SK-N-SH treated with all-trans-retinoic acid at 6 μM for 48 hours (cell line): ENCODE measurements around the gene CMIP.

ENCODE experiments used
- PATZ1 ChIP-seq: fragments of 250-450 bp; sonication (Bioruptor Pico); IDR thresholded peaks from 2 replicates; pipeline ENCODE4 v1.8.0; 2020; ENCODE audit warnings: mild to moderate bottlenecking, moderate library complexity, borderline replicate concordance
- TCF4 ChIP-seq: fragments of 250-450 bp; sonication (Bioruptor Pico); IDR thresholded peaks from 2 replicates; pipeline ENCODE4 v1.8.0; 2021; ENCODE audit warnings: mild to moderate bottlenecking, moderate library complexity, borderline replicate concordance
- ZFP3 ChIP-seq: fragments of 250-450 bp; sonication (Bioruptor Pico); IDR thresholded peaks from 2 replicates; pipeline ENCODE4 v1.5.0; 2020; ENCODE audit warnings: mild to moderate bottlenecking, moderate library complexity

- TF ChIP-seq TCF4 (CRISPR knock-in tag) = no peak
- TF ChIP-seq ZFP3 (CRISPR knock-in tag) = no peak
- TF ChIP-seq PATZ1 = no peak
Measured at GRCh38 chr16:81408409-81408950, 36.1 kb upstream of the CMIP start.
